ENCODE results near the gene DMD. TPM values are rescaled to one million over a fixed set of nuclear protein-coding genes. Genes with fewer than 3 reads are reported as not detected.

Gene DMD
- total RNA-seq, 1 experiment from 2014 or later: 25.3 TPM

- intact Hi-C loops (cut with micrococcal nuclease; ENCODE audit: unreplicated experiment): no loop called here
Measured at GRCh38 chrX:33178218-33178617, 33.1 kb downstream of the DMD start.

GRCh38 chrX:33175201-33175600 lies 36.1 kb downstream of the DMD start:
- Histone ChIP-seq H3K4me1 (replicated peaks; ENCODE audit: insufficient read depth) (no peaks in the 10 kb centered on the region), H3K27ac (no peak overlapping the region), H3K9me2 (ENCODE audit: insufficient read depth) (no peaks in the 10 kb centered on the region), H3K4me3 (no peak overlapping the region), H3K27me3 (ENCODE audit: insufficient read depth, low read depth) (no peaks in the 10 kb centered on the region), H3K79me2 (ENCODE audit: low read depth) (no peaks in the 10 kb centered on the region), H2AFZ (no peak overlapping the region), H3K9me3 (ENCODE audit: insufficient read depth, low read depth) (no peaks in the 10 kb centered on the region), H3K36me3 (ENCODE audit: low read depth) (no peaks in the 10 kb centered on the region), H3F3A (ENCODE audit: insufficient read depth, low read depth) (no peaks in the 10 kb centered on the region), H4K20me1 (ENCODE audit: insufficient read depth) (no peaks in the 10 kb centered on the region), H3K4me2 (no peak overlapping the region)
- intact Hi-C loops (cut with micrococcal nuclease; ENCODE audit: unreplicated experiment): no loop called here
- no peak for TF ChIP-seq CTCF (conservative IDR thresholded peaks at IDR 0.05)
- TF ChIP-seq EZH2 (IDR thresholded peaks at IDR 0.05; ENCODE audit: low read depth): no peak
- CTCF ChIA-PET: no interaction called here
- DNase-seq: no peak
- no TSS peak for BruUV-seq (replicated peaks)
- POLR2A ChIA-PET (ENCODE audit: unreplicated experiment): no interaction called here

More at GRCh38 chrX:33178218-33178617, 33.1 kb downstream of the DMD start:
- ChIA-PET POLR2A (ENCODE audit: unreplicated experiment) (no interaction called here), CTCF (no interaction called here)
- Histone ChIP-seq H3K27ac (no peak overlapping the region), H3F3A (ENCODE audit: insufficient read depth, low read depth) (no peaks in the 10 kb centered on the region), H3K4me3 (no peak overlapping the region), H3K9me2 (ENCODE audit: insufficient read depth) (no peaks in the 10 kb centered on the region), H3K9me3 (ENCODE audit: insufficient read depth, low read depth) (no peaks in the 10 kb centered on the region), H2AFZ (no peak overlapping the region), H3K79me2 (ENCODE audit: low read depth) (no peaks in the 10 kb centered on the region), H3K36me3 (ENCODE audit: low read depth) (no peaks in the 10 kb centered on the region), H3K4me2 (no peak overlapping the region), H4K20me1 (ENCODE audit: insufficient read depth) (no peaks in the 10 kb centered on the region), H3K4me1 (replicated peaks; ENCODE audit: insufficient read depth) (no peaks in the 10 kb centered on the region), H3K27me3 (ENCODE audit: insufficient read depth, low read depth) (no peaks in the 10 kb centered on the region)
- BruUV-seq (replicated peaks): no TSS peak
- TF ChIP-seq CTCF (conservative IDR thresholded peaks at IDR 0.05) (no peak), EZH2 (IDR thresholded peaks at IDR 0.05; ENCODE audit: low read depth) (no peak)
- DNase-seq: no peak

GRCh38 chrX:33171041-33171440 lies 40.3 kb downstream of the DMD start:
- CTCF ChIA-PET: no interaction called here
- Histone ChIP-seq H3K4me2 (no peak overlapping the region), H2AFZ (no peak overlapping the region), H3F3A (ENCODE audit: insufficient read depth, low read depth) (no peaks in the 10 kb centered on the region), H3K4me3 (no peak overlapping the region), H4K20me1 (ENCODE audit: insufficient read depth) (no peaks in the 10 kb centered on the region), H3K79me2 (ENCODE audit: low read depth) (no peaks in the 10 kb centered on the region), H3K27me3 (ENCODE audit: insufficient read depth, low read depth) (no peaks in the 10 kb centered on the region), H3K36me3 (ENCODE audit: low read depth) (no peaks in the 10 kb centered on the region), H3K27ac (no peak overlapping the region), H3K9me3 (ENCODE audit: insufficient read depth, low read depth) (no peaks in the 10 kb centered on the region), H3K4me1 (replicated peaks; ENCODE audit: insufficient read depth) (no peaks in the 10 kb centered on the region), H3K9me2 (ENCODE audit: insufficient read depth) (no peaks in the 10 kb centered on the region)
- TF ChIP-seq CTCF (conservative IDR thresholded peaks at IDR 0.05) (no peak), EZH2 (IDR thresholded peaks at IDR 0.05; ENCODE audit: low read depth) (no peak)
- intact Hi-C loops (cut with micrococcal nuclease; ENCODE audit: unreplicated experiment): no loop called here
- no peak for DNase-seq
- no TSS peak for BruUV-seq (replicated peaks)
- POLR2A ChIA-PET (ENCODE audit: unreplicated experiment): no interaction called here
